ENCODE measurements around the gene IPO4. TPM values are rescaled to one million over a fixed set of nuclear protein-coding genes. Genes with fewer than 3 reads are reported as not detected.

Gene IPO4
- polyA plus RNA-seq, 1 donor (not counting 4 experiments of a cell fraction or from before 2014, with no cell fraction given), result 18.6 TPM

- dilution Hi-C loops (cut with MboI; ENCODE audit: extremely low pct_ligation_motif_present, low sequenced_read_pairs), result no loop called here
- FAIRE-seq, result no peak
- no peak overlapping the region for H3K9ac ChIP-seq (ENCODE audit: control insufficient read depth, extremely low read depth, insufficient read depth, low read length)
- peaks cover 4% of the 10 kb centered on the region for H3K79me2 ChIP-seq (ENCODE audit: control insufficient read depth, insufficient read depth, low read length)
- H3K9me1 ChIP-seq (ENCODE audit: control insufficient read depth, extremely low read depth, insufficient read depth, low read length), result no peaks in the 10 kb centered on the region
- no peak overlapping the region for H3K27ac ChIP-seq (ENCODE audit: control insufficient read depth, insufficient read depth, low read length)
- DNase-seq (ENCODE audit: low read depth, low spot score), result no peak
- no peaks in the 10 kb centered on the region for H3K27me3 ChIP-seq (ENCODE audit: control insufficient read depth, extremely low read depth, insufficient read depth, low read length)
- H3K4me3 ChIP-seq (ENCODE audit: control insufficient read depth in 2 of 3, extremely low read depth in 1 of 3, insufficient read depth in 2 of 3, low read depth in 1 of 3, low read length in 3 of 3), result no peak overlapping the region
- no peaks in the 10 kb centered on the region for H4K20me1 ChIP-seq (ENCODE audit: control insufficient read depth, extremely low read depth, insufficient read depth, low read length)
- H3K4me2 ChIP-seq (ENCODE audit: control insufficient read depth, extremely low read depth, insufficient read depth, low read depth, low read length), result no peak overlapping the region
- no peaks in the 10 kb centered on the region for H3K9me3 ChIP-seq (ENCODE audit: control insufficient read depth, low read depth, low read length)
- H3K4me1 ChIP-seq (ENCODE audit: control insufficient read depth, extremely low read depth, insufficient read depth, low read length), result no peaks in the 10 kb centered on the region
- TF ChIP-seq CTCF (optimal IDR thresholded peaks at IDR 0.05 in 1 of 3, IDR thresholded peaks at IDR 0.05 in 1 of 3, conservative IDR thresholded peaks at IDR 0.05 in 1 of 3; ENCODE audit: extremely low read depth in 1 of 3, insufficient read depth in 2 of 3, low read length in 3 of 3) (no peak), EZH2 (IDR thresholded peaks at IDR 0.05; ENCODE audit: low read length) (no peak)
- no peak overlapping the region for H2AFZ ChIP-seq (ENCODE audit: control insufficient read depth, low read length)
- H3K36me3 ChIP-seq (ENCODE audit: control insufficient read depth in 2 of 2, extremely low read depth in 1 of 2, insufficient read depth in 2 of 2, low read length in 2 of 2), result peaks cover 25 to 30% of the 10 kb centered on the region in 2 experiments
Measured at GRCh38 chr14:24207104-24207551, 18.5 kb upstream of the IPO4 start.

- Histone ChIP-seq H3K27me3 (ENCODE audit: control insufficient read depth, extremely low read depth, insufficient read depth, low read length) (no peaks in the 10 kb centered on the region), H3K9me3 (ENCODE audit: control insufficient read depth, low read depth, low read length) (no peaks in the 10 kb centered on the region), H4K20me1 (ENCODE audit: control insufficient read depth, extremely low read depth, insufficient read depth, low read length) (no peaks in the 10 kb centered on the region), H2AFZ (ENCODE audit: control insufficient read depth, low read length) (no peak overlapping the region), H3K4me3 (ENCODE audit: control insufficient read depth in 2 of 3, extremely low read depth in 1 of 3, insufficient read depth in 2 of 3, low read depth in 1 of 3, low read length in 3 of 3) (no peak overlapping the region), H3K27ac (ENCODE audit: control insufficient read depth, insufficient read depth, low read length) (no peak overlapping the region), H3K4me1 (ENCODE audit: control insufficient read depth, extremely low read depth, insufficient read depth, low read length) (no peaks in the 10 kb centered on the region), H3K79me2 (ENCODE audit: control insufficient read depth, insufficient read depth, low read length) (peaks cover 3% of the 10 kb centered on the region), H3K9me1 (ENCODE audit: control insufficient read depth, extremely low read depth, insufficient read depth, low read length) (no peaks in the 10 kb centered on the region), H3K9ac (ENCODE audit: control insufficient read depth, extremely low read depth, insufficient read depth, low read length) (no peak overlapping the region), H3K4me2 (ENCODE audit: control insufficient read depth, extremely low read depth, insufficient read depth, low read depth, low read length) (no peak overlapping the region), H3K36me3 (ENCODE audit: control insufficient read depth in 2 of 2, extremely low read depth in 1 of 2, insufficient read depth in 2 of 2, low read length in 2 of 2) (peaks cover 25 to 31% of the 10 kb centered on the region in 2 experiments)
- FAIRE-seq, result no peak
- DNase-seq (ENCODE audit: low read depth, low spot score), result no peak
- TF ChIP-seq EZH2 (IDR thresholded peaks at IDR 0.05; ENCODE audit: low read length), result no peak
- no peak for TF ChIP-seq CTCF (optimal IDR thresholded peaks at IDR 0.05 in 1 of 3, IDR thresholded peaks at IDR 0.05 in 1 of 3, conservative IDR thresholded peaks at IDR 0.05 in 1 of 3; ENCODE audit: extremely low read depth in 1 of 3, insufficient read depth in 2 of 3, low read length in 3 of 3)
- dilution Hi-C loops (cut with MboI; ENCODE audit: extremely low pct_ligation_motif_present, low sequenced_read_pairs), result no loop called here
Measured at GRCh38 chr14:24206260-24207103, 17.9 kb upstream of the IPO4 start.

Measured in keratinocyte (primary cell).